Adrenal gland (tissue), 12 donors: Measurements from ENCODE around the gene NUS1. TPM values are rescaled to one million over a fixed set of nuclear protein-coding genes. Genes with fewer than 3 reads are reported as not detected.
"Not testable (repeated sequence)": the region's sequence is repeated elsewhere in the genome, so short reads cannot be mapped to it uniquely, and the experiment has no call there.

Experiments used
- DNase-seq, 7 donors: peaks; one replicate each; pipeline ENCODE4 v3.0.0-alpha.2; 2019 to 2020
- H3K27ac ChIP-seq, 5 donors: fragments of 200-600 bp; sonication (generic) in 4 of 5; 1 replicate in 3 of 5; 2 replicates in 2 of 5; pipeline versions ENCODE4 v1.5.1 to v1.8.0; 2016 to 2020; ENCODE audit warnings: mild to moderate bottlenecking in 1 of 5
- H3K27me3 ChIP-seq: fragments of 200-600 bp; 2 replicates; pipeline ENCODE4 v1.8.0; 2021
- H3K36me3 ChIP-seq, 2 donors: fragments of 200-600 bp; replicated peaks in 1 of 2; 1 replicate in 1 of 2; 2 replicates in 1 of 2; pipeline versions ENCODE4 v1.5.1 to v1.8.0; 2018 to 2022
- H3K4me1 ChIP-seq, 2 donors: fragments of 200-600 bp; replicated peaks in 1 of 2; 1 replicate in 1 of 2; 2 replicates in 1 of 2; pipeline versions ENCODE4 v1.5.1 to v1.8.0; 2018 to 2021
- H3K4me3 ChIP-seq, 4 donors: fragments of 200-600 bp; sonication (generic) in 3 of 4; one replicate each; pipeline ENCODE4 v1.5.1; 2016 to 2018
- H3K9me3 ChIP-seq, 3 donors: fragments of 200-600 bp; sonication (generic) in 1 of 3; replicated peaks in 1 of 3; 1 replicate in 2 of 3; 2 replicates in 1 of 3; pipeline versions ENCODE4 v1.5.1 to v1.8.0; 2016 to 2021
- CTCF ChIP-seq, 6 experiments: fragments of 450-650 bp in 4 of 6; fragments of 200-600 bp in 2 of 6; sonication (generic) in 1 of 6; IDR thresholded peaks; 1 replicate in 5 of 6; 2 replicates in 1 of 6; pipeline versions ENCODE4 v1.5.1 to v1.8.0; 2016 to 2021; ENCODE audit warnings: antibody characterized with exemption in 6 of 6, mild to moderate bottlenecking in 2 of 6, moderate library complexity in 1 of 6
- POLR2A ChIP-seq, 2 donors: fragments of 450-650 bp; IDR thresholded peaks; one replicate each; pipeline ENCODE4 v1.6.1; 2017; ENCODE audit warnings: antibody characterized with exemption in 2 of 2, mild to moderate bottlenecking in 2 of 2, moderate library complexity in 1 of 2
- WGBS, 4 donors: extraction: QIAGEN DNeasy Blood & Tissue Kit in 2 of 4; methylation state at CpG; one replicate each; pipeline versions ENCODE4 v1.1.5 to v1.1.7; 2013 to 2017; 5-methylcytosine and 5-hydroxymethylcytosine counted together
- intact Hi-C, 2 donors: fragments of 100-400 bp; cut with DNase I; formaldehyde crosslinking; loops; one replicate each; pipeline versions ENCODE4 v1.14.1 to v1.15.0; 2022 to 2023
- polyA plus RNA-seq, 3 donors: library from polyadenylated mRNA; stranded (reverse); fragments of 200-250 nt in 2 of 3; fragments of 350-450 nt in 1 of 3; fragmentation: Illumina TruSeq in 1 of 3; extraction: RNeasy Lipid Tissue Mini Kit (QIAGEN cat#74804) in 1 of 3; gene quantifications; one replicate each; pipeline ENCODE4 v1.2.3, GENCODE V29; 2013 to 2014
- total RNA-seq, 9 donors: library from RNA; depleted of rRNA in 4 of 9; stranded (reverse); fragments of >200 nt in 4 of 9; fragments of 120-200 nt in 1 of 9; fragmentation: NEBNext Ultra II Directional in 1 of 9; extraction: Animal tissue kit (Norgen Biotek cat#: 25700) in 1 of 9; gene quantifications; one replicate each; pipeline versions ENCODE4 v1.1.0 to v1.2.4, GENCODE V29; 2013 to 2023
- donor health status: healthy with polysubstance abuse.
- donor health status: Bipolar disorder and iron deficiency.
- donor health status: DM: yes; HTN: yes; CAD: no.
- donor health status: DM: no; HTN: no; CAD: no.
- donor health status: DM: no; HTN: no; CAD: no.
- donor health status: DM: yes; HTN: yes; CAD: no.

NUS1 gene
- total and polyA plus RNA-seq, 12 donors, result 11.0 to 71.7 (median 18.9) TPM

GRCh38 chr6:117729613-117730012 lies 54.3 kb downstream of the NUS1 start:
- DNase-seq, result no peak
- no peaks in the 10 kb centered on the region for H3K36me3 ChIP-seq
- 30 to 56% (median 49%) methylated on average over 1 of the region's 1 CpG for WGBS, 4 donors
- H3K4me3 ChIP-seq, result no peak overlapping the region
- TF ChIP-seq POLR2A (IDR thresholded peaks at IDR 0.05) (no peak), CTCF (IDR thresholded peaks at IDR 0.05) (no peak)
- no peak overlapping the region for H3K27ac ChIP-seq
- no peaks in the 10 kb centered on the region for H3K9me3 ChIP-seq
- no peaks in the 10 kb centered on the region for H3K4me1 ChIP-seq
- H3K27me3 ChIP-seq, result no peaks in the 10 kb centered on the region
- intact Hi-C loops, result no loop called here

GRCh38 chr6:117733341-117733740 lies 58.1 kb downstream of the NUS1 start:
- Histone ChIP-seq H3K4me3 (no peak overlapping the region), H3K27me3 (no peaks in the 10 kb centered on the region), H3K27ac (no peak overlapping the region), H3K4me1 (no peaks in the 10 kb centered on the region), H3K9me3 (no peaks in the 10 kb centered on the region), H3K36me3 (no peaks in the 10 kb centered on the region)
- intact Hi-C loops, result no loop called here
- WGBS, 4 donors, result 54 to 70% (median 65%) methylated on average over 1 of the region's 1 CpG
- TF ChIP-seq POLR2A (IDR thresholded peaks at IDR 0.05) (no peak), CTCF (IDR thresholded peaks at IDR 0.05) (no peak)
- no peak for DNase-seq

GRCh38 chr6:117739869-117740268 lies 64.6 kb downstream of the NUS1 start:
- H3K36me3 ChIP-seq, result no peaks in the 10 kb centered on the region
- no peaks in the 10 kb centered on the region for H3K27me3 ChIP-seq
- TF ChIP-seq POLR2A (IDR thresholded peaks at IDR 0.05), result no peak
- 64 to 90% (median 76%) methylated on average over 4 of the region's 4 CpGs for WGBS, 4 donors
- intact Hi-C loops, result no loop called here
- no peak for DNase-seq
- H3K9me3 ChIP-seq, result no peaks in the 10 kb centered on the region
- no peak overlapping the region for H3K27ac ChIP-seq
- no peaks in the 10 kb centered on the region for H3K4me1 ChIP-seq
- no peak overlapping the region for H3K4me3 ChIP-seq

- no peaks in the 10 kb centered on the region for H3K9me3 ChIP-seq
- TF ChIP-seq POLR2A (IDR thresholded peaks at IDR 0.05) (no peak), CTCF (IDR thresholded peaks at IDR 0.05) (no peak)
- no peaks in the 10 kb centered on the region for H3K36me3 ChIP-seq
- 43 to 50% (median 45%) methylated on average over 2 of the region's 2 CpGs for WGBS, 4 donors
- H3K4me3 ChIP-seq, result no peak overlapping the region
- no peaks in the 10 kb centered on the region for H3K27me3 ChIP-seq
- intact Hi-C loops, result no loop called here
- no peak overlapping the region for H3K27ac ChIP-seq
- no peak for DNase-seq
- H3K4me1 ChIP-seq, result no peaks in the 10 kb centered on the region
Measured at GRCh38 chr6:117740605-117741004, 65.3 kb downstream of the NUS1 start.

GRCh38 chr6:117750675-117751074 lies 75.4 kb downstream of the NUS1 start:
- 88 to 94% (median 93%) methylated on average over 18 to 25 of the region's 25 CpGs for WGBS, 4 donors
- H3K9me3 ChIP-seq, H3K36me3 ChIP-seq, H3K4me1 ChIP-seq, DNase-seq, H3K27me3 ChIP-seq, intact Hi-C loops, H3K4me3 ChIP-seq, H3K27ac ChIP-seq: not testable (repeated sequence)

Other genes with a start within 250 kb of the NUS1 start
- gene ROS1, start 249.5 kb upstream of the NUS1 start, total RNA-seq, result under 1 TPM in 3 of 9 donors, not detected in 6; under 0.01 to 0.11 (median 0.08) TPM
- not detected for gene ROS1, start 249.5 kb upstream of the NUS1 start, polyA plus RNA-seq
- gene DCBLD1, start 192.8 kb upstream of the NUS1 start, total RNA-seq, result 10 to 100 TPM in 3 of 9 donors, 1 to 10 TPM in 6; 4.7 to 17.1 (median 7.3) TPM
- gene DCBLD1, start 192.8 kb upstream of the NUS1 start, polyA plus RNA-seq, result 1 to 10 TPM; 4.2 to 6.9 (median 5.5) TPM
- gene GOPC, start 73.0 kb upstream of the NUS1 start, total RNA-seq, result 10 to 100 TPM; 13.9 to 35.3 (median 19.8) TPM
- gene GOPC, start 73.0 kb upstream of the NUS1 start, polyA plus RNA-seq, result 10 to 100 TPM; 12.3 to 30.6 (median 23.1) TPM
- 1 to 10 TPM in 7 of 9 donors, under 1 TPM in 2; 0.50 to 3.6 (median 1.8) TPM for gene SLC35F1, start 231.8 kb downstream of the NUS1 start, total RNA-seq
- gene SLC35F1, start 231.8 kb downstream of the NUS1 start, polyA plus RNA-seq, result 1 to 10 TPM in 2 of 3 donors, under 1 TPM in 1; 0.32 to 4.0 (median 1.5) TPM